HG02938 (cell line): ENCODE results near the gene SETD7.

Experiments
- ATAC-seq: cut with Tn5 transposase; IDR thresholded peaks from one replicate; pipeline ENCODE4 v1.9.1; 2021; ENCODE audit warnings: mild to moderate bottlenecking, moderate library complexity; ENCODE audit not compliant: unreplicated experiment

The SETD7 gene

DNA sequence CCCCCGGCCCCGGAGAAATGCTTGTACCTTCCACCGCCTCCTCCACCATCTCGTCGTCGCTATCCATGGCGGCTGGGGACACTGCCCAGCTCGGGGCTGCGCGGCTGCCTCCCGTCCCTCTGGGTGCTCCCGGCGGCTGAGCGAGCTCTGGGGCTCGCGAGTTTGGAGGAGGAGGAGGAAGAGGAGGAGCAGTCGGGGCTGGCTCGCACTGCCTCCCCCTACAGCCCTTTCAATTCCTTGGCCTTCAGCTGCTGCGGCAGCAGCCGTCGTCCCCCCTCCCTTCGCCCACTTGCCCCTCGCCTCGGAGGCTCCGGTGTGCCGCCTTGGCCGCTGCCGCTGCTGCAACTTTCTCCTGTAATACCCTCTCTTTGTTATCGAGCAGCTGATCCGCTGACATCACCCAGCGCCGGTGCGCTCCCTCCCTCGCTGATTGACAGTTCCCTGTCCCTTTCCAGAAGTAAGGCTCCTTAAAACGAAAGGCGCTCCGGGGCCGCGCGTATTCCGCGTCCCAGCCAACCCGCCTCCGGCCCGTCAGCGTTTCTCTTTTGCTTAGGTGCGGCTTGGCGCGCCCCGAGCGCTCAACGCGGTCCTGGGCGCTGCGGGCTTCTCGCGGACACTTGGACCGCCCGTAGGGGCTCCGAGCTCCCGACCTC, at the start of gene SETD7:
TSS of gene SETD7 (minus strand) at position 149 of the 653 bp plus-strand sequence. CDS start at position 67, 82 bp downstream.
- ATAC-seq = peak; percentile 22

DNA sequence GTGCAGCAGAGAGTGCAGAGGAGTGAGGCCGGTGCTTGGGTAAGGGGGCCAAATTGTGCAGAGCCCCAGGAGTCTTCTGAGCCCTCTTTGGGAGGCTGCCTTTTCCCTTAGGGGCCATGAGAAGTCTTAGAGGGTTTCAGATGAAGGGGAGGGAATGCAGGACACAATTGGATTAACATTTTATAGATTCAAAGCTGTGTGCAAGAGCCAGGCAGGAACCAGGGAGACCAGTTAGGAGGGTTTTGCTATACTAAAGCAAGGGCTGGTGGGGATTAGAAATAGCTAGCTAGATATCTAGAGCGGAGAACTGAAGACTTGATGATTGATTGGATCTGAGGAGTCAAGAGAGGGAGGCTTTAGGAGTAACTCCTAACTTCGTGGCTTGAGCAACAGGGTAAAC, 49.5 kb upstream of the SETD7 start:
- ATAC-seq = no peak

DNA sequence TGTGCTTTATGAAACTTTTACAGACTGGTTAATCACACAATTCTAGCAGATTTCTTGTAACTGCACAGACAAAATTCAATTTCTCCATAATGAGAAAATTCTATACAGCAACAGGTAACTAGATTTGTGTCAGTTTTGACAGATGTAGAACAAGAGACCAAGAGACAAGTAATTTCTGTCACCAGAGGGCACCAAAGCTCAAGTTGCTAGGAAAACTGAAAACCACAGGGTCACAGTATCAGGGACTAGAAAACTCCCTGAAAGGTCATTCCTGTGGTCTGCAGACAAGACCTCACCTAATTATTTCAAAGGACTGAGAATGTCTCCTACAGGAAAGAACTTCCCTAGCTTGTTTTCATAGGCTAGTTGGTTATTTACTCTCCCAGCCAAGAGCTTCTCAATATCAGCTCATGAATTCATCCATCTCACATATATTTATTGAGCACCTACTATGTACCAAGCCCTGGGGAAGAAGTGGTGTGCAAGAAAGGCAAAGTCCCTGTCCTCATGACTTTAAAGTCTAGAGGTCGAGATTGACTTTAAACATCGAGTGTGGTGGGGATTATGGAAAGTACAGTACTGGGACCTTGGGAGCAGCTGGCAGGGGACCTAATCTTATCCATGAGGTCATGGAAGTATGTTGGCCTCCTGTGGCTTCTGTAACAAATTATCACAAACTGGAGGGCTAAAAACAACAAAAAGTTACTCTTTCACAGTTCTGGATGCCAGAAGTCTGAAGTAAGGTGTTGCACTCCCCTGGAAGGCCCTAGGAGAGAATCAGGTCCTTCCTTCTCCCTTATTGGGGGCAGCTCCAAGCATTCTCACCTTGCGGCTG, 47.8 kb upstream of the SETD7 start:
- ATAC-seq = no peak

DNA sequence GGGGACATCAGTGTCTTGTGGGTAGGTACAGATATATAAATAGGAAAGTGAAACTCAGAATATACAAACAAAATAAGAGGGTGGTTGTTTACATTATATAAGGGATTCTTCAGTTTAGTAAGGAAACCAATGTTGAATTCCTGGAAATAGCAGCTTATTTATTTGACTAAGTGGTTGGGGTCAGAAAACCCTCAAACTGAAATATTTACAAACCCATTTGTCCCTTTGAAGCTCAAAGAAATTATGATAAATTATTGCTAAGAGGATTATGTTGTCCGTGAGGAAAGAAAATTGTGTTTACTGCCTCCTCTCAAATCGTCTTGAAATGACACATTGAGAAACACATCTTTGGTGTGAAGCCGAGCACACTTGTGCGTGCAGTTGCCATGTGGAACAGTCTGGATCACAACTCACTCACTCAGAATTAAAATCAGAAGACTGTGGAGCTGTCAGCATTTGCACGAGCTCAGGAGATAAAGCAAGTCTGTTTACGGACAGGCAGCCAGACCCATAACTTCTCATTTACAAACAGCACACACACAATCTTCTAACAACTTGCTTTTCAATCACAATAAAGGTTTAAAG, 46.8 kb upstream of the SETD7 start:
- ATAC-seq = no peak

DNA sequence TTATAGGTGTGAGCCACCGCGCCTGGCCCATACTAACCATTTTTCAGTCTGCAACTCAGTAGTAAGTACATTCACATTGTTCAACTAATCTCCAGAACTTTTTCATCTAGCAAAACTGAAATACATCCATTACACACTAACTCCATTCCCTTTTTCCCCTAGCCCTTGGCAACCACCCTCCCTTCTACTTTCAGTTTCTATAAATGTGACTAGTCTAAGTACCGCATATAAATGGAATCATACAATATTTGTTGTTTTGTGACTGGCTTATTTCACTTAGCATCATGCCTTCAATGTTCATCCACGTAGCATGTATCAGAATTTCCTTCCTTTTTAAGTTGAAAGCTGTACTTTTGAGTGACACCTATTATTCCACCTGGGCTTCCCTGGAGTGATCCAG, 44.6 kb upstream of the SETD7 start:
- no peak for ATAC-seq

DNA sequence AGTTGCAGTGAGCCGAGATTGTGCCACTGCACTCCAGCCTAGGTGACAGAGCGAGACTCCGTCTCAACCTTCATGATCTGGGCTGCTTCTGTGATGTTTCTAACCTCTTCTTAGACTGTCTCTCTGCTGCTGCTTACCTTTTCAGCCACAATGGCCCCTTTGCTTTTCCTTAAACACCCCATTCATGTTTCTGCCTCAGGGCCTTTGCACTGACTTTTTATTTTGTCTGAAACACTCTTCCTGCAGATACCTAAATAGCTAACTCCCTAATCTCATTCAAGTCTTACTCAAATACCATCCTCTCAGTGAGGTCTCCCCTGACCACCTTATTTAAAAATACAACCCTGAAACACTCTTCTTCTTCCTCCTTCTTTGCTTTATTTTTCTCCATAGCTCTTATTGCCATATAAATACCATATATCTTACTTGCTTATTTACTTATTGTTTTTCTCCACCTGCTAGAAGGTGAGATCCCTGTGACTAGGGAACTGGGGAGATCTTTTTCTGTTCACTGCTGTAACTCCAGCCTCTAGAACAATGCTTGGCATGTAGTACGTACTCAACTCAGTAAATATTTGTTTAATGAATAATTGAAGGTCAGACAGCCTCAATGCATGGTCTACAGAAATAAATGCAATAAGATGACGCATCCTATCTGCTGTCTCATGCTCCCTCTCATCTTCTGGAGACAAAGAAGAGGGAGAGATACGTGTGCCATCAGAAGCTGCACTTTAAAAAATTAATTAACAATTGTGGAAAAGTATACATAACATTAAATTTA, 43.8 kb upstream of the SETD7 start:
- no peak for ATAC-seq

DNA sequence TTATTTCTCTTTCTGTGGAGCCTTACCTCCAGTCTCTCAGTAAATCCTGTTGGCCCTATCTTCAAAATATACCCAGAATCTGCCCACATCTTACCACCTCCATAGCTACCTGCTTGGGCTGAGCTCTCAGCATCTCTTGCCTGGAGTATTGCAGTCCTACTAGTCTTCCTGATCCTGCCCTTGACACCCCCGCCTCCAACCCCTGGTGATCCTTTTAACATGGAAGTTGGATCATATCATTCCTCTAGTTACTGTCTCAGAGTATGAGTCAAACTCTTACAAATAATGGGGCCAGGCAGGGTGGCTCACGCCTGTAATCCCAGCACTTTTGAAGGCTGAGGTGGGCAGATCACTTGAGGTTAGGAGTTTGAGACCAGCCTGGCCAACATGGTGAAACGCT, 43.1 kb upstream of the SETD7 start:
- no peak for ATAC-seq

DNA sequence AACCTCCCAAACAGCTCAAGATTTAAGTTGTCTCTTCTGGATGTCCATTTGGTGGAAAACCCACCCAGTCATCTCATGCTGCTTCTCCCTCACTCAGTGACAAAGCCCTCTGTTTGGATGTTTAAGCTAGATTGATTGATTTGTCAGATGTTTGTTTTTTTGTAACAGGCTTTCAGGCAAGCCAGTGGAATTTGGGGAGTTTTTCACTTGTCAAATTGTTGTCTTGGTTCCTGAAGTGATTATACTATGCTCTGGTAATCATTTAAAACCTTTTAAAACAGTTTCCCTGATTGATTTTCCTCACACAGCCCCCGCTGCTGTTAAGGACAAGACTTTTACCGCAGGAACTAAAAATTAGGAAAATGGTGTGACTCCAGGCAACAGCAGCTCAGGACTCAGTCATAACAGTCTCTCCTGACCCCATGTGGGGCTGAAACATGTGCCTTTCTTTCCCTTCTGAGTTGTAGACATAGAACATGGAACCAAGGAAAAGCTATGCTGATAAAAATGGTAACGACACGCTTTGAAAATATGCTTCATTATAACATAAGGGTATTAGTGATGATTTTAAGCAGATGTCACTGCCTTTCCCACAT, 40.8 kb upstream of the SETD7 start:
- no peak for ATAC-seq

DNA sequence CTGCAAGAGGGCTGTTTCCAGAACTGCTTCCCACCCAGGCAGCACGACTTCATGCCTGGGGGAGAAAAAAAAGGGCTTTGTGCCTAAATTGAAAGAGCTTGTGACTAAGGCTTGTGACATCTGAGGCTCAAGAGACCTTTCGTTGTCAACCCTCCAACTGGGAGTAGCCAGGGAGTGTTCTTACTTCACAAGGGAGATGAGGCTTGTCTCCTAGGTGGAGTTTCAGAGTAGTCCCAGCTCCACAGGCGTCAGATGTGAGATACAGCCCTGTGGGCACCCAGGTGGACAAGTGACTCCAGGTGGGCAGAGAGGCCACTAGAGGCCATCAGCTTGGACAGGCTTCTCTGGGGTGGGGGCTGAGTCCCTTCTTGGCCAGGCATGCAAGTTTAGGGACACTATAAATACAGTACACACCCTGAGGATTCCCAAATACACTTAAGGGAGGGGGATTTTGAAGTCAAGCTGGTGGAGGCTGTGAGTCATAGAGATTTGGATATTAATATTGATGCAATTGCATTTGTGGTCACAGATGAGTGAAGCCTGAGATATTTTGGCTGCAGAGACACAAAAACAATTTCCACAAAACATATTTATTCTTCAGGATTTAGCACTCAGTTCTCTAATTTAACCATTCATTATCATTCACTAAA, 40.1 kb upstream of the SETD7 start:
- no peak for ATAC-seq

DNA sequence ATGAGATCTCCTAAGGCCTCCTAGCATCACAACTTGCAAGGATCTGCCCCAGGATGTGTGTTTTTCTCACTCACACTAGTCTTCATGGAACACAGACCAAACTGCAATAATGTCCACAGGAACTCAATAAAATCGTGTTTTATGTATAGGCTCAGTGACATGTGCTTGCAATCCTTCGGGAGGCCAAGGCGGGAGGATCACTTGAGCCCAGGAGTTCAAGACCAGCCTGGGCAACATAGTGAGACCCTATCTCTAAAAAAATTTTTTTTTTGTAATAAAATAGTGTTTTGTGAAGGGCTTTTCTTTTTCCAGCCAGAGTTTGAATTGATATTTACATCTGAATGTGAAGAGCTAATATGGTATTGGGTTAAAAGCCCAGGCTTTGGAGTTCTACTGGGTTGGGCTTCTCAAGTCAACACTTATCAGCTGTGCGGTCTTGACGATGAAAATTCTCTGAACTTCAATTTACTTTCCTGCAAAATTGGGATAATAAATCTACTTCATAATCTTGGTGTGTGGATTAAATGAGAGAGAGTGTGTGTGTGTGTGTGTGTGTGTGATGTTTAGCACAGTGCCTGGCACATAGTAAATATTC, 38.7 kb upstream of the SETD7 start:
- ATAC-seq = no peak

DNA sequence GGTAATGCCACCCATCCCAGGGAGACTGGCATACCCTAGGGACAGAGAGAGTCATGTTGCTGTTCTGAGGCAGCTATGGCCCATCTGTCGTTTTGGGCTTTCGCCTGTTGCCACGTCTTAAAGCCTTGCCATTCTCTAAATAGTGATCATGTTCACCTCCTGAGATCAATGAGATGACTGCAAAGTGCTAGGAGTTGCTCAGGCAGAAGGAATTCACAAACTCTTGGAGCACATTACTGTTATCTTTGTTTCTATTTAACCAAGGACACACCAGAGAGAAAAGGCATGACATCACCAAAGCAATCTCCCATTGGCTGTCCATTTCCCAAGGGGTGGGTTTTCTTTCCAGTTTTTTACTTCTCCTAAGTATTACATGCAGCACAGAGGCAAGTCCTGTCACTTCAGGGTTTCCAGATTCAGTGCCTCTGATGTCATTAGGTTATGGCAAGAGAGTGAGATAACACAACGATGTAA, 37.1 kb upstream of the SETD7 start:
- no peak for ATAC-seq

DNA sequence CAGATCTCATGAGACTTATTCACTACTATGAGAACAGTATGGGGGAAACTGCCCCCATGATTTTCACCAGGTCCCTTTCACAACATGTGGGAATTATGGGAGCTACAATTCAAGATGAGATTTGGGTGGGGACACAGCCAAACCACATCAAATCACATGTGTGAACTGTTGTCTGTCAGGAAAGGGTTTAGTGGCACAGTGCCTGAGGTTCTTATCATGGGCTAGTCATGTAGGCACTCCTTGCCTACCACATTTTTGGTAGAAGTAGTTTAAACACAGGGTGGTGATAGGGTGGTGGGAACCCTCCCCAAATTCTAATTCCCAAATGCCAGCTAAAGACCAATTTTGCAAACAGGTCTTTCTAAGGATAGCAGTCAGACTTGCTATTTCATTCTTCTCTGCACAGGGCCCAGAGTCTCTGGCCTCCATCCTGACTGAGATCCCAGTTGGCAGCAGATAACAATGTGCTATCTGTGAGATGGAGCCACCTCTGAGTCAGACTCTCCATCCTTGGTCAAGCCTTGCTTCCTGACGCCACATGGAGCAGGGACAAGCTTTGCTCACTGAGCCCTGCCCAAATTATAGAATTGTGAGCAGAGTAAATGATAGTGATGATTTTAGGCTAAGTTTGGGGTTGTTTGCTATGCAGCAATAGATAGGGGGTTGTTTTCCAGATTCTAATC, 33.5 kb upstream of the SETD7 start:
- ATAC-seq = no peak

DNA sequence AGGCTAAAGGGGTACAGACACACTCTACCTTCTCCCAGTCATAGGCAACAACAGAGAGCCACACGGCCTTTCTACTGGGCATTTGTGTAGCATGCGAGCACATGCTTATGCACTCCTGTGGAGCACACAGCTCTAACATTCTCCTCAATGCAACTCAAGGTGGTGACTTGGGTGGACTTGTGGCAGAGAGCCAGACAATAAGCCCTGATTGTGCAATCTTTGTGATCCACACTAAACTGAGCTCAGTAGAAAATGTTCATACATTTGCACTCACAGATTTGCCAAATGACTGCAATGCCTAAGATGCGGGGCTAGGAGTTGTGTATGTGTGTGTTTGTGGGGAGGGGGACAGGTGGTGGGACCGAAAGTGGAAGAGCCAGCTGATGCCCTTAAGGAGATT, 31.4 kb upstream of the SETD7 start:
- no peak for ATAC-seq

DNA sequence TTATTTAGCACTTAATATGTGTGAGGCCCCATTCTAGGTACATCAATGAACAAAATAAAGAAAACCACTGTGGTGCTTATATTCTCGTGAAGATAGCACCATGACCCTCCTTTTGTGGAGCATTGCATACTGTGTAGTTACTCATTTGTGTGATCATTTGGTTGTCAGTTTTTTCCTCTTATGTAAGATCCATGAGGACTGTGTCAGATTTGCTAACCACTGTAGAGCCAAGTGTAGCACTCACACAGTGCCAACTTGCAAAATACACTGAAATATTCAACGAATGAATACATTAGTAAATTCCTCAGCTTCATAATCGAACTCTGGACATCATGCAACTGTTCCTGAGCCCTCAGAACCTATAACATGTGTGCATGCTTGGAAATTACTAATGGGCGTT, 29.5 kb upstream of the SETD7 start:
- ATAC-seq = no peak

DNA sequence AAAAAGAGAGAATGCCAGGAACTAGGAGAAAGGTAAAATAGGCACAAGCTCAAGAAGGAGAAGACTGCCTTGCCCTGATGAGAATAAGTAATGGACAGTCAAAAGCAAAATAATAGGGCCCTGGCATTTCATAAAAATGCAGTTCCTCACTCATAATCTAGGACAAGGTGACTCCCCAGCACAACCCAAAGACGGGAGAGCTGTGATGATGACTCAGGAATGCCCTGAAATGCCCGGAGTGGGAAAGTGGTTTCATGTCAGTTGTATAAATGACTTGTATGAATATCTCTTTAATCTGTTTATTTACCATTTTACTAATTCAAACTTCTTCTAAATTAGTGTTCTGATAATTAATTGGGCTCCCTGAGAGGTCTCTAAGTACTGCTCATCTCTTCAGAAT, 28.8 kb upstream of the SETD7 start:
- ATAC-seq = no peak

DNA sequence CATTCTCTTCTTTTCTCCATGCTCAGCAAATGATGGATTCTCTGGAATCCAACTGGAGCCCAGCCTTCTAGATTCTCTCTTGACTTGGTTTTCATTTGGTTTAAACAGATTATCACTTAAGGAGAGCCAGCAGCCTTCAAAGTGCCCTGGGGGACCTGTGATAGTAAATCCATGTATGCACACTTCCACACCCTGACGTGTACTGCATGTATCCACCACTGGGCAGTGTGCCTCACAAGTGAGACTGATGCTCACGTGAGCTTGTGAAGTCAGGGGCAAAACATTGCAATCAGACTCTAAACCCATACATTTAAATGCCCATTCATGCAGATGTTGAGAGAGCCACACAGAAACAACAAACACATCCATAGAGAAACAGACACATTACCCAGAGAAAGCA, 28.0 kb upstream of the SETD7 start:
- no peak for ATAC-seq

DNA sequence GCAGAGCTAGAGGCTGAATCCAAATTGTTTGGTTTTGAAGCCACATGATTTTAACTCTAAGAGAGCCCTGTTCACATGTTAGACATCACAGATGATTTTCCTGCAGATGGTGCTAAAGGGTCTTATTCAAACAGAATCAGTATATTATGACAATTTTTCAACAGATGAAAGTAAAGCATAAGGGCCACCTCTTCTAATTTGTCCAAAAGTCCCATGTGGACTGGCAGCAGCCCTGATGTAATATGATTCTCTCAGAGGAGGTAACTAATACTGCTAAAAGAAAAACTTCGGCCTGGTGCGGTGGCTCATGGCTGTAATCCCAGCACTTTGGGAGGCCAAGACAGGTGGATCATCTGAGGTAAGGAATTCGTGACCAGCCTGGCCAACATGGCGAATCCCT, 26.0 kb upstream of the SETD7 start:
- no peak for ATAC-seq

DNA sequence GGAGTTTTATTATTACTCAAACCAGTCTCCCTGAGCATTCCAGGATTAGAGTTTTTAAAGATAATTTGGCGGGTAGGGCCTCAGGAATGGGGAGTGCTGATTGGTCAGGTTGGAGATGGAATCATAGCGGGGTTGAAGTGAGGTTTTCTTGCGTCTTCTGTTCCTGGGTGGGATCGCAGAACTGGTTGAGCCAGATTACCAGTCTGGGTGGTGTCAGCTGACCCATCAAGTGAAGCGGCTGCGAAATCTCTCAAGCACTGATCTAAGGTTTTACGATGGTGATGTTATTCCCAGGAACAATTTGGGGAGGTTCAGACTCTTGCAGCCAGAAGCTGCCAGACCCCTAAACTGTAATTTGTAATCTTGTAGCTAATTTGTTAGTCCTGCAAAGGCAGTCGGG, 25.1 kb upstream of the SETD7 start:
- ATAC-seq = no peak

DNA sequence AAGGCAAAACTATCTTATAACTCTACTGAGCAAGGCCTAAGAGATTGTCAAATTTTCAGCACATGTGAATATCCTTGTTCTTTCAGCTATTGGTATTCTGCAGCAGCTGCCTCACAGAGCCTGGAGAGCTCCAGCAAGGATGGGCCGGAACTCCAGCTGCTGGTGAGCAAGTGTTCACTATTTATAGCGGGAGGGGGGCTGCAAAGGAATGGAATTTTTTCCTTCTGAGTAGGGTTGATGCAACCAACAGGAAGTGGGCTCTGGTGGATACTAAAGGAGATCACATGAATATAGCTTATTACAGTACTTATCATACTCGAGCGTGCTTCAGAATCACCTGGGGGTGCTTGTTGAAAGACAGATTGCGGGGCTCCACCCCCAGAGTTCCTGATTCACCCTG, 20.2 kb upstream of the SETD7 start:
- ATAC-seq = no peak
